ENCODE data around the gene TAS1R3.

TAS1R3 gene
- 2.0 to 7.0 (median 3.4) reads per million in 4 experiments for total RNA-seq

DNA sequence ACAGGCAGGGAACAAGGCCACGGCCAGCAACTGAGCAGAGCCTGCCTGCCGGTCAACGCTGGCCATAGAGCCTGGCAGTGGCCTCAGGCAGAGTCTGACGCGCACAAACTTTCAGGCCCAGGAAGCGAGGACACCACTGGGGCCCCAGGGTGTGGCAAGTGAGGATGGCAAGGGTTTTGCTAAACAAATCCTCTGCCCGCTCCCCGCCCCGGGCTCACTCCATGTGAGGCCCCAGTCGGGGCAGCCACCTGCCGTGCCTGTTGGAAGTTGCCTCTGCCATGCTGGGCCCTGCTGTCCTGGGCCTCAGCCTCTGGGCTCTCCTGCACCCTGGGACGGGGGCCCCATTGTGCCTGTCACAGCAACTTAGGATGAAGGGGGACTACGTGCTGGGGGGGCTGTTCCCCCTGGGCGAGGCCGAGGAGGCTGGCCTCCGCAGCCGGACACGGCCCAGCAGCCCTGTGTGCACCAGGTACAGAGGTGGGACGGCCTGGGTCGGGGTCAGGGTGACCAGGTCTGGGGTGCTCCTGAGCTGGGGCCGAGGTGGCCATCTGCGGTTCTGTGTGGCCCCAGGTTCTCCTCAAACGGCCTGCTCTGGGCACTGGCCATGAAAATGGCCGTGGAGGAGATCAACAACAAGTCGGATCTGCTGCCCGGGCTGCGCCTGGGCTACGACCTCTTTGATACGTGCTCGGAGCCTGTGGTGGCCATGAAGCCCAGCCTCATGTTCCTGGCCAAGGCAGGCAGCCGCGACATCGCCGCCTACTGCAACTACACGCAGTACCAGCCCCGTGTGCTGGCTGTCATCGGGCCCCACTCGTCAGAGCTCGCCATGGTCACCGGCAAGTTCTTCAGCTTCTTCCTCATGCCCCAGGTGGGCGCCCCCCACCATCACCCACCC, at the start of gene TAS1R3:
Gene TAS1R3, plus strand, starts transcription at position 213 of the 898 bp plus-strand sequence. Its CDS starts 66 bp downstream, at position 279.
- DNase-seq, result no peak

GRCh38 chr1:1281533-1282321, 49.4 kb upstream of the TAS1R3 start:
- no peak for DNase-seq

GRCh38 chr1:1282998-1283397, 48.1 kb upstream of the TAS1R3 start:
- no peak for DNase-seq

- DNase-seq, result no peak
These were observed 47.3 kb upstream of the TAS1R3 start for GRCh38 chr1:1283821-1284220.

DNA sequence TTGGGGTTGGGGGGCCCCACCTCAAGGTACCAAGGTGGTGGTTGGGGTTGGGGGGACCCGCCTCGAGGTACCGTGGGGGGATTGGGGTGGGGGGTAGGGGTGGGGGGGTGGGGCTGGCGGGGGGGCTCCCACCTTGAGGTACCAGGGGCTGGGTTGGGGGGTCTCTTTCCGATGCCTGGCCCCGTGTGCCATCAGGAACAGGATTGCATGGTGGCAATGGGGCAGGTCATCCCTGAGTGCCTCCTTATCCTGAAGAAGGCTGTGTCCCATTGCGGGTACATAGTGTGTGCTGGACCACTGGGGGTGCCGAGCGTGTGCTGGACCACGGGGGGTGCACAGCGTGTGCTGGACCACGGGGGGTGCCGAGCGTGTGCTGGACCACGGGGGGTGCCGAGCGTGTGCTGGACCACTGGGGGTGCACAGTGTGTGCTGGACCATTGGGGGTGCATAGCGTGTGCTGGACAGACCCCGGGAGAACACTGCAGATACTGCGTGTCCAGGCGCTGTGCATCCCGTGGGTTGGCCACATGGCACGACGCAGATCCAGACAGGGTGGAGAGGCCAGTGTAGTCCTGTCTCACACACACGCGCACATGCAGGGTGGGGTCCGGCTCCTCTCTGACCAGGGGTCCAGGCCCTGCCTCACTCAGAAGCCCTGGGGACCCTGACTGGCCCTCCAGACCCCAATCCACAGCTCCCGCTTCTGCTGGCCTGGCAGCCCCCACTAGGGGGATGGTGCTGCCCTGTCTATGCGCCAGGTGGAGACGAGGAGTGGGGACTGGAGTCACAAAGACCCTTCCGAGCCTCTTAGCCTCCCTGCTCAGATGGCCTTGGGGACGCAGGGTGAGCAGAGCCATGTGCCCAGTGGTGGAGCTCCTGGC, 46.6 kb upstream of the TAS1R3 start:
- DNase-seq, result no peak

- no peak for DNase-seq
These were observed 45.9 kb upstream of the TAS1R3 start for GRCh38 chr1:1285102-1285571.

DNA sequence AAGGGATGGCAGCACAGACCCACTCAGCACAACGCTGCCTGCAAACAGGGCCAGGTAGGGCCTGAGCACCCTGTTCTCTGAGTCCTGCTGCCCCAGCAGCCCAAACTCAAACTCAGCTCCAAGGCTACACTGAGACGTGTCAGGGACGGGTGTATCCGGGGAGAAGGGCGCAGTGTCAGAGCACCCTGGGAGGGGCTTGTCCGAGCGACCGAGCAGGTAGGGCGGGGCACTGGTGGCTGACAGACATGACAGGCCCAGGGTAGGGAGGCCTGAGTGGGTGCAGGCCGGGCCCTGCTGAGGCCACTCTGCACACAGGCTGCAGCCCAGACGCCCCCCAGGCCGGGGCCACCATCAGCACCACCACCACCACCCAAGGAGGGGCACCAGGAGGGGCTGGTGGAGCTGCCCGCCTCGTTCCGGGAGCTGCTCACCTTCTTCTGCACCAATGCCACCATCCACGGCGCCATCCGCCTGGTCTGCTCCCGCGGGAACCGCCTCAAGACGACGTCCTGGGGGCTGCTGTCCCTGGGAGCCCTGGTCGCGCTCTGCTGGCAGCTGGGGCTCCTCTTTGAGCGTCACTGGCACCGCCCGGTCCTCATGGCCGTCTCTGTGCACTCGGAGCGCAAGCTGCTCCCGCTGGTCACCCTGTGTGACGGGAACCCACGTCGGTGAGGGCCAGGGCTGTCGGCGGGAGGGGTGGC, 45.3 kb upstream of the TAS1R3 start:
- DNase-seq, result no peak

- DNase-seq, result no peak
These were observed 44.5 kb upstream of the TAS1R3 start for GRCh38 chr1:1286313-1287261.

GRCh38 chr1:1287288-1288110, 43.6 kb upstream of the TAS1R3 start:
- DNase-seq, result no peak

DNA sequence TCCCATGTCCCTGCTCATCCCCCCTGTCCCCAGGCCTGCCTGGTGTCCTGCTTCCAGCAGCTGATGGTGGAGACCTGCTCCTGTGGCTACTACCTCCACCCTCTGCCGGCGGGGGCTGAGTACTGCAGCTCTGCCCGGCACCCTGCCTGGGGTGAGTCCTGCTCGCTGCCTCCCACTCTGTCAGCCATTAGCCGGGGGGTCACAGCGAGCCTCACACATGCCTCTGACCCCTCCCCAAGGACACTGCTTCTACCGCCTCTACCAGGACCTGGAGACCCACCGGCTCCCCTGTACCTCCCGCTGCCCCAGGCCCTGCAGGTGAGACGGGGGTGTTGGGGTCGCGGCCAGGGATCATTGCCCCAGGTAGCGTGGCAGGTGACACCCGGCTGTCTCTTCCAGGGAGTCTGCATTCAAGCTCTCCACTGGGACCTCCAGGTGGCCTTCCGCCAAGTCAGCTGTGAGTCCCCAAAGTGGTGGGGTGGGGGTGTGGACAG, 40.8 kb upstream of the TAS1R3 start:
- peak; percentile 59 for DNase-seq

- no peak for DNase-seq
These were observed 40.0 kb upstream of the TAS1R3 start for GRCh38 chr1:1291023-1291528.

GRCh38 chr1:1291548-1292441, 39.3 kb upstream of the TAS1R3 start:
- DNase-seq, result peak; percentile 52

- DNase-seq, result no peak
These were observed 38.7 kb upstream of the TAS1R3 start for GRCh38 chr1:1292442-1292779.

- no peak for DNase-seq
These were observed 38.2 kb upstream of the TAS1R3 start for GRCh38 chr1:1292851-1293250.

DNA sequence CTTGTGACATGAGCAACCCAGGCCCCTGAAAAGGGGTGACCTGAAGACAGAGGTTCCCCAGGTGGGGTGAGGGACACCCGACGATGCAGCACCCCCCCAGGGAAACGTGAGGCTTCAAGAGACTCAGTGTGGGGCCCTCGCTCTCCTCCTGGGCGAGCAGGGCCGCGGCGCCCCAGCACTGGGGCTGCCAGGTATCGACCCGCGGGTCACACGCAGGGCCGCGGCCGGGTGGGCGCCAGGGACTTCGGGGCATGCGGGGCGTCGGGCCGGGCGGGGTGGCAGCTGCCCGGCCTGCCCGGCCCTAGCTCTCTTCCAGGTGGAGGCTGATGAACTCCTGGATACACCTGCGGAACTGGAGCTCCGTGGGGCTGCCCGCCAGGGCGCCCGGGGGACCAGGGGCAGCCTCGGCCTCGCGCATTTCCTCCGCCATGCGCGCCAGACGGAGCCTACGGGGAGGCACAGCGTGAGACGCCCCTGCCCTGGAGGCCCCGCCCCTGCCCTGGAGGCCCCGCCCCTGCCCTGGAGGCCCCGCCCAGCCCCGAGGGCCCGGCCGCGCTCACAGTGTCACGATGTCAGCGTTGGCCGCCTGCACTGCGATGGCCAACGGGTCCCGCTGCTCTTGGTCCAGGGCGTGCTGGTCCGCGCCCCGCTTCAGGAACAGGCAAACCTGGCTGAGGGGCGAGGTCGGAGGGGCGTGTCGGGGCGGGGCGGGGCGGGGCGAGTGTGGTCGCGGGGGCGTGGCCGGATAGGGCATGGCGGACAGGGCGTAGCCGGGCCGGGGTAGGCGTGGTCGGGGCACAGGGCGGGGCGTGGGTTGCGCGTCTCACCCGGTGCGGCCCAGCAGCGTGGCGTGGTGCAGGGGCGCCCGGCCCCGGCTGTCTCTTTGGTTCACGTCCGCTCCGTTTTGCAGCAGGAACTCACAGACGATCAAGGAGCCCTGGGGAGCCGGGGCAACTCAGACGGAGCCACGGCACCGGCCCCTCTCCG, 37.5 kb upstream of the TAS1R3 start:
- DNase-seq, result no peak

DNA sequence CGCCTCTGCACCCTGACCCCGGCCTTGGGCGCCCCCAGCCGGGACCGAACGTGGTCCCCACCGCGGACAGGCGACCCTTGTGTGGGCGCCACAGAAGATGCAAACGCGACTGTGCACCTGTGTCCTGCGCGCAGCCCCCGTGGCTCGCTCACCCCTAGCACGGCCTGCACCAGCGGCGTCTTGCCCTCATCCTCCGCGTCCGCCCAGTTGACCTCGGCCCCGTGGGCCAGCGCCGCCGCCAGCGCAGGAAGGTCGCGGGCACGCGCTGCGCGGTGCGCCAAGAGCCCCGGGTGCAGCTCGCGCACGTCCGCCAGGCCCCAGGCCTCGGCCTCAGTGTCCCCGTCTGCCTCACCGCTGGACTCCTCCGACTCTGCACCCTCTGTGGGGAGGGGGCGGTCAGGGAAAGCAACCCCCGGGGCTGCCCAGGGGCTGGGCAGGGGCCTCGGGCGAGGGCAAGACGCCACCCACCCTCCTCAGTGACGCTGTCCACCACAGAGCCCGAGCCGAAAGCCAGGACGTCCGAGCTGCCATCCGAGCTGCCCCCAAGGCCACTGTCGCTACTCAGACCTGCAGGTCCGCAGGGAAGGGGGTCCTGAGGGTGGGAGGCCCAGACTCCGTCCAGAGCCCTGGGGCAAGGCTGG, 36.7 kb upstream of the TAS1R3 start:
- DNase-seq, result no peak
